DND-41 (cell line): ENCODE measurements around the gene F10.

Experiments used
- EZH2 ChIP-seq: IDR thresholded peaks from 3 replicates; pipeline ENCODE4 v1.6.1; 2012; ENCODE audit warnings: borderline replicate concordance, low read depth, mild to moderate bottlenecking, moderate library complexity, low read length, inconsistent platforms; ENCODE audit not compliant: severe bottlenecking
- TF ChIP-seq, protein P1 (sequence below): IDR thresholded peaks from 2 replicates; pipeline ENCODE4 v1.5.1; 2012; ENCODE audit warnings: borderline replicate concordance, low read length, moderate library complexity, mild to moderate bottlenecking; ENCODE audit not compliant: poor library complexity, severe bottlenecking; ENCODE audit errors: extremely low read depth

DNA sequence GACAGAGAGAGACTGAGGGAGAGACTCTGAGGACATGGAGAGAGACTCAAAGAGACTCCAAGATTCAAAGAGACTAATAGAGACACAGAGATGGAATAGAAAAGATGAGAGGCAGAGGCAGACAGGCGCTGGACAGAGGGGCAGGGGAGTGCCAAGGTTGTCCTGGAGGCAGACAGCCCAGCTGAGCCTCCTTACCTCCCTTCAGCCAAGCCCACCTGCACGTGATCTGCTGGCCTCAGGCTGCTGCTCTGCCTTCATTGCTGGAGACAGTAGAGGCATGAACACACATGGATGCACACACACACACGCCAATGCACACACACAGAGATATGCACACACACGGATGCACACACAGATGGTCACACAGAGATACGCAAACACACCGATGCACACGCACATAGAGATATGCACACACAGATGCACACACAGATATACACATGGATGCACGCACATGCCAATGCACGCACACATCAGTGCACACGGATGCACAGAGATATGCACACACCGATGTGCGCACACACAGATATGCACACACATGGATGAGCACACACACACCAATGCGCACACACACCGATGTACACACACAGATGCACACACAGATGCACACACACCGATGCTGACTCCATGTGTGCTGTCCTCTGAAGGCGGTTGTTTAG lies 3.3 kb upstream of the F10 start:
- TF ChIP-seq, protein P1, sequence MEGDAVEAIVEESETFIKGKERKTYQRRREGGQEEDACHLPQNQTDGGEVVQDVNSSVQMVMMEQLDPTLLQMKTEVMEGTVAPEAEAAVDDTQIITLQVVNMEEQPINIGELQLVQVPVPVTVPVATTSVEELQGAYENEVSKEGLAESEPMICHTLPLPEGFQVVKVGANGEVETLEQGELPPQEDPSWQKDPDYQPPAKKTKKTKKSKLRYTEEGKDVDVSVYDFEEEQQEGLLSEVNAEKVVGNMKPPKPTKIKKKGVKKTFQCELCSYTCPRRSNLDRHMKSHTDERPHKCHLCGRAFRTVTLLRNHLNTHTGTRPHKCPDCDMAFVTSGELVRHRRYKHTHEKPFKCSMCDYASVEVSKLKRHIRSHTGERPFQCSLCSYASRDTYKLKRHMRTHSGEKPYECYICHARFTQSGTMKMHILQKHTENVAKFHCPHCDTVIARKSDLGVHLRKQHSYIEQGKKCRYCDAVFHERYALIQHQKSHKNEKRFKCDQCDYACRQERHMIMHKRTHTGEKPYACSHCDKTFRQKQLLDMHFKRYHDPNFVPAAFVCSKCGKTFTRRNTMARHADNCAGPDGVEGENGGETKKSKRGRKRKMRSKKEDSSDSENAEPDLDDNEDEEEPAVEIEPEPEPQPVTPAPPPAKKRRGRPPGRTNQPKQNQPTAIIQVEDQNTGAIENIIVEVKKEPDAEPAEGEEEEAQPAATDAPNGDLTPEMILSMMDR: no peak
- TF ChIP-seq EZH2: no peak
